ENCODE data around the gene COPE.

DNA sequence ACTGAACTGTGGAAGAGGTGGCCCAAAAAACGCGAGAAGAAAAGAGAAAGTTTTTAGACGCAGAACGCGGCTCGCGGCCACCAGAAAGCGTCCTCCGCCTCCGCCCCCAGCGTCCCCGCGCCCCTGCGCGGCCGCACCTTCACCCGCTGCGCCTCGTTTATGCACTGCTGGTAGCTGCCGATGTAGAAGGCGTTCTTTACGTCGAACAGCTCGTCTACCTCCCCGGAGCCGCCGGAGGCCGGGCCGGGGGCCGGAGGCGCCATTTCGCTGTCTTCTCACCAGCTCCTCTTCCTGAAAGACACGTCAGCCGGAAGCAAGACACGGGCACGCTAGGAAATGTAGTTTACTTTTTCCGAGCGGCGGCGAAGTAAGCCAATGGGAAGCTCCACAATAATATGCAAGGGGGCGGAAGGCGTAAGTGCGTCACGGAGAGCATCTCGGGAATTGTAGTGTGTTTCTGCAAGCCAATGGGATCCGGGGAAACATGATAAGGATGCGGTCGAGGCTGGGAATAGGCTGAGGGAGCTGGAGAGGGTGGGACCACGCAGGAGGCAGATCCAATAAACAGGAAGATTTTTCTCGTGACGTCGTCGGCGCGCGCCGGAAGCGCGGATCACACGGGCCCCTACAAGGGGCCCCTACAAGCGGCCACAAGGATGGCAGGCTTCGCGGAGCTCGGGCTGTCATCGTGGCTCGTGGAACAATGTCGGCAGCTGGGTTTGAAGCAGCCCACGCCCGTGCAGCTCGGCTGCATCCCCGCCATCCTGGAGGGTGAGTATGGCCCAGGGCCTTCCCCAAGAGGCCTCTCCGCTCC lies at the start of gene COPE, which contains the start of gene DDX49:
- TF ChIP-seq NANOG (IDR thresholded peaks at IDR 0.05; ENCODE audit: insufficient read depth, low read depth, low read length, poor library complexity, severe bottlenecking): no peak
- peak; percentile 93 for TF ChIP-seq YY1 (IDR thresholded peaks at IDR 0.05; ENCODE audit: low read depth, low read length)
- TF ChIP-seq ATF2 (IDR thresholded peaks at IDR 0.05; ENCODE audit: low read length): no peak
- TF ChIP-seq MAX (IDR thresholded peaks at IDR 0.05): peak; percentile 29; the same call in 1 of the 2 replicates
- TF ChIP-seq GTF2F1 (IDR thresholded peaks at IDR 0.05; ENCODE audit: borderline replicate concordance, low read depth, low read length): peak; percentile 28; the same call in 1 of the 2 replicates
- TF ChIP-seq EZH2 (IDR thresholded peaks at IDR 0.05; ENCODE audit: low read depth, low read length, severe bottlenecking): no peak
- no peak; a peak in 1 of 4 replicates for TF ChIP-seq CTCF (IDR thresholded peaks at IDR 0.05; ENCODE audit: control extremely low read depth in 1 of 3, insufficient read depth in 1 of 3, low read depth in 1 of 3, low read length in 3 of 3)
- TF ChIP-seq HDAC2 (IDR thresholded peaks at IDR 0.05; ENCODE audit: borderline replicate concordance in 1 of 2, low read depth in 2 of 2, low read length in 2 of 2): peak; percentile 51 to 97; a peak in 2 of 4 replicates
- TF ChIP-seq JUN (IDR thresholded peaks at IDR 0.05; ENCODE audit: low read depth, low read length): no peak
- peak; percentile 81 for TF ChIP-seq POLR2AphosphoS5 (IDR thresholded peaks at IDR 0.05; ENCODE audit: low read depth, low read length)
- peak in 1 of 2 experiments; percentile 97; a peak in 2 of 3 replicates for TF ChIP-seq POLR2A (IDR thresholded peaks at IDR 0.05; ENCODE audit: control extremely low read depth in 1 of 2, low read depth in 2 of 2, low read length in 2 of 2)
